A172 (cell line): ENCODE measurements around the gene CAPZA1. TPM values are rescaled to one million over a fixed set of nuclear protein-coding genes. Genes with fewer than 3 reads are reported as not detected.

Experiments
- DNase-seq: peaks from one replicate; pipeline ENCODE4 v3.0.0-alpha.2; 2015; ENCODE audit warnings: low spot score
- total RNA-seq: library from RNA; depleted of rRNA; stranded (reverse); fragments of >200 nt; shearing (Covaris generic); gene quantifications from 2 replicates; pipeline ENCODE4 v1.2.3, GENCODE V29; 2014

Gene CAPZA1
- total RNA-seq, 1 experiment from 2014 or later = 249 TPM

- DNase-seq = no peak
Measured at GRCh38 chr1:112701227-112702066, 81.8 kb downstream of the CAPZA1 start.

- DNase-seq = no peak
Measured at GRCh38 chr1:112702067-112702395, 82.4 kb downstream of the CAPZA1 start.

DNA sequence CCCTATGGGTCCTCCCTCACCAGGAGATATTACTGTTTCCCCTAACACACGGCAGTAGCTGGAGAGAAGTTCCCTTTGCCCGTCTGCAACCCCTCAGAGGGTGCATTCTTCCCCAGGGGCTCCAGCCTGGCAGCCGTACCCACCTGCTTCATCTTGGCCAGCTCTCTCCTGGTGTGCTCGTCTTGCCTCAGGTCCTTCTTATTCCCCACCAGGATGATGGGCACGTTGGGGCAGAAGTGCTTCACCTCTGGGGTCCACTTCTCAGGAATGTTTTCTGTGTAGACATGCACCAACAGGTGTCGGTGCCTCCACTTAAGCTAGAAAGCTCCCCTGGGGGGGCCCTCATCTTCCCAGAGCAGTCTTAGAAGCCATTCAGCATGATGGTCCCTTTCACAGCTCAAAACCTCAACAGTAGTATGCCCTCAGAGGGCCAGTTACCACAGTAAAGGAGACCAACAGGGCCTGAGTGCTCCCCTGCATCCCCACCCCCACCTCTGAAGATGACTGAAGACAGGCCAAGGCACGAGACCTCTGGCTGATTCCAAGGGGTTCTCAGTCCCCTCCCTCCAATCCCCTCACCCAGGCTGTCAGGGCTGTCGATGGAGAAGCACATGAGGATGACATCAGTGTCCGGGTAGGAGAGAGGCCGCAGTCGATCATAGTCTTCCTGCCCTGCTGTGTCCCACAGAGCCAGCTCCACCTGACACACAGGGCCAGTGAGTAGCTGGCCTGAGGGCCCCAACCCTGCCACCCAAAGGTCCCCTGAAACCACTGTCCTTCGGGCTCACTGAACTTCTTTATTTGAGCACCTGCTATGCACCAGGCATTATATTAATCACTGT is 83.0 kb downstream of the CAPZA1 start:
- DNase-seq = no peak

DNA sequence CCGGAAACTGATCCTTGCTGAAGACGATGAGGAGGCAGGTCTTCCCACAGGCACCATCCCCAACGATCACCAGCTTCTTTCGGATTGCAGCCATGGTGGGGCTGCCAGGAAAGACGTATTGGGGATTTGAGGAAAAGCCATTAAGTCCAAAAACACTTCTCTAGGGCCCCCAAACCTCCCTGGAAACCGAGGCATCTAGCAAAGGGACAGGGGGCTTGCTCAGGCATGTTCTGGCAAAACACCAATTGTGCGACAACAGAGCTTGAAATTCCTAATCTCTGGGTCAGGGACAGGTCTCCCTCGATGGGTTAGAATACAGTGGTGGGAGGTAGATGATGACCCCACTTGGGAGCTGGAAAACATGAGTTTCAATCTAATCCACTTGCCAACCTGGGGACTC is 84.1 kb downstream of the CAPZA1 start:
- DNase-seq = no peak

GRCh38 chr1:112704391-112704933 is 84.8 kb downstream of the CAPZA1 start:
- DNase-seq = no peak

DNA sequence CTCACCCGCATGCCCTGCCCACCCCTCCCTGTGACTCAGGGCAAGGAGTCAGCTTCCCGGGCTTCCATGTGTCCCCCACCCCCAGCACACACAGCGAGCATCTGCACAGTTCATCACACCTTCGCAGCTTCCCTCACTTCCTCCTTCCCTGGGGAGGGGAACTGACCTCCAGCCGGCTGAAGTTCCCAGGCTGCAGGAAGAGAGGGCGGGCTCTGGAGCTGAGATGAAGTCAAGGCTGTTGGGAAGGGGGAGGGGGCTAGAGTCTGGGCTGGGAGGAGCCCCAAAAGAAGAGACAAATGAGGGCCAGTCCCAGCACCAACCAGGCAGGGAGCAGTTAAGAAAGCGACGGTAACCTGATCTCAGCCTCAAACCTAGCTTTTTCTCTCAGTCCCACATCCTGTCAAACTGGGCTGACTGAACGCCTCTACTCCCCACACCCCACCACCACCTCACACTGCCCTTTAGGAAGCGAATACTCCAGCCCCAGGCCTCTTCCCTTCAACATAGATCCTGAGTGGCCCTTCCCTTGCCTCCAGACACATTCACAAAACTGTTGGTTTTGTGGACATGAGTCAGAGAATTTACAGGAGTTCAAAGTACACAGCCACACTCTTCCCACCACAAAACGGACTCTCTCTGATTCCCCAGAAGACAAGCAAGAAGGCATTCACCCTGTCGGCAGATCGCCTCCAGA is 85.4 kb downstream of the CAPZA1 start:
- peak; percentile 98 for DNase-seq

- peak; percentile 36 for DNase-seq
Measured at GRCh38 chr1:112706505-112707220, 87.0 kb downstream of the CAPZA1 start, which contains the start of gene RHOC. RHOC (minus strand) TSS chr1:112707127; CDS start chr1:112703799, 3,328 bp downstream.

- peak; percentile 82 for DNase-seq
Measured at GRCh38 chr1:112707221-112708001, 87.8 kb downstream of the CAPZA1 start.

GRCh38 chr1:112708002-112708448 is 88.4 kb downstream of the CAPZA1 start:
- no peak for DNase-seq

DNA sequence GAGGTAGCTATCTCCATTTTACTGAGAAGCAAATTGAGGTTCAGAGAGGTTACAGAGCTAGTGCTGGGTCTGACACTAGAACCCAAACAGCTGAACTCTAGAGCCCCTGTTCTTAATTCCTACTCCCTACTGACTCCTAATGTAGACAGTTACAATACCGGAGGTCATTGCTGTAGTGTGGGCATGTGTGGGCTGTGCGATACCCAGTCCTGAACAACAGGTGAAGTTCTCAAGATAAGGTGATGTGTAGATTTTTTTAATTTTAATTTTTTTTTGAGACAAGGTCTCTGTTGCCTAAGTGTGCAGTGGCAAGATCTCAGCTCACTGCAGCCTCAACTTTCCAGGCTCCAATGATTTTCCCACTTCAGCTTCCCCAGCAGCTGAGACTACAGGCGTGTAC is 88.9 kb downstream of the CAPZA1 start:
- DNase-seq = no peak

- no peak for DNase-seq
Measured at GRCh38 chr1:112710159-112710558, 90.5 kb downstream of the CAPZA1 start.

DNA sequence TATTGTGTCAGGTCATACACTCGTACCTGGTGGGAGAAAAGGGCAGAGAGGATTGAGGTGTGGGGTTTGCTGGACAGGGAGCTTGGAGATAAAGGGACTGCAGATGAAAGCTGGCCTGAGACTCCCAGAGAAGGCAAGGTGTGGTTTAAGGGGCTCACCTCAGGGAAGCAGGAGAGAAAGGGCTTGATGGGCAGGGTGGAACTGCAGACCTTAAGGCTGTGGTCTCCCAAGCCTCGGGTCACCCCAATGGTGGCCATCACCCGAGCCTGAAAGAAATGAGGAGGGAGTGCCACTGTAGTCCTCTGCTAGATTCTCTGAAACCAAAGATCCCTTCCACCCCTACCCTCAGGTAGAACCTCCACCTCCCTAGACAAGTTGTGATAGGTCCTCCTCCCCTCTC is 91.0 kb downstream of the CAPZA1 start:
- DNase-seq = no peak

DNA sequence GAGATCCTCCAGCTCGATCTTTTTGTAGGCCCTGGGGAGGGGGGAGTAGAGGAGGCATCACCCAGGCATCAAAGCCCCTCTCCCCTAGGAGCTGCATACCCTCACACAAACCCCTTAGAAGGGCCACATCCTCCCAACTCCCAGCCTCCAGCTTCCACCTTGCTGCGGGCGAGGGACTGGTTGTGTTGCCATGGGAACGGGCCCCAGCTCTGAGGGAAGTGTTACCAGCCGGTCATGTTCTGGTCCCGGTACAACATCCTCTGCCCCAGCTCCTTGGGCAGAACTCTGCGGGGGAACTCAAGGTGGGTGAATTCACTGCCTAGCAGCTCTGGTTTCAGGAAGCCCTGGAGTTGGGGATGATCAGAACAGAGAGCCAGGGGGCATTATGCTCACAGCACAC is 91.4 kb downstream of the CAPZA1 start:
- no peak for DNase-seq

GRCh38 chr1:112711670-112712069 is 92.0 kb downstream of the CAPZA1 start:
- DNase-seq = no peak

GRCh38 chr1:112712191-112712590 is 92.6 kb downstream of the CAPZA1 start:
- DNase-seq = no peak

- DNase-seq = no peak
Measured at GRCh38 chr1:112712701-112713128, 93.1 kb downstream of the CAPZA1 start.

DNA sequence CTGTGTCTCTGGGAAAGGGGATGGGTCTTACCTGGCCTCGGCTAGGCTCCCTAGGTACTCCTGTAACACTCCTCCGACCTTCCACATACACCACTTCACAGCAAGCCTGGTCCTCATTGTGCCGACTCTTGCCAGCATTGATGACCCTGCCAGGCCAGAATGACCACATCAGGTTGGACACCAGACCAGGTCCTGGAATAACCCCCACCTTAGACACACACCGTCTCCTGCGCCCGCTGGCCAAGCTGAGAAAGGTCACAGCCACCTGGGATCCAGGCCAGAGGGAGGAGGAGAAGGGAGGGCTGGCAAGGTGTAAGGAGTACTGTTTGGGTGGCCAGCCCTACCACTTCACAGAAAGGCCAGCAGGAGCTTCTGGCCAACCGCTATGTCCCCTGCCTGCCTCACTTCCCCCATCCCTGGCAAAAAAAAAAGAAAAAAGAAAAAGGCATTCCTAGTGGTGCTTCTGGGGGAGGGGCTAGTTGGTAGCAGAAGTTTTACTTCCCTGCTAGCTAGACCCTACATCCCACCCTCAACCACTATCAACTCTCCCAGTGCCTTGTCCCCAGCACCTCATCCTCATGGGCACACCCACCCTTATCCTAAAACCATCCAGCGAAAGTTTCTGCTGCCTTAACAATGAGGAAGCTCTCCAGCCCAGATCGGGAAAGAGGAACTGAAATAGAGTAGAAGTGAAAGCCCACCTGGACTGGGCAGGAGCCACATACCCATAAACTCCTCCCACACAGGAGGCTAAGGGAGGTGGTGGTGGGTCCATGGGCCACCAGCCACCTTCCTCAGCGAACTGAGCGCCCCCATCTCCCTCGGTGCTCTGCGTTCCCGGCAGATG is 94.1 kb downstream of the CAPZA1 start:
- no peak for DNase-seq

DNA sequence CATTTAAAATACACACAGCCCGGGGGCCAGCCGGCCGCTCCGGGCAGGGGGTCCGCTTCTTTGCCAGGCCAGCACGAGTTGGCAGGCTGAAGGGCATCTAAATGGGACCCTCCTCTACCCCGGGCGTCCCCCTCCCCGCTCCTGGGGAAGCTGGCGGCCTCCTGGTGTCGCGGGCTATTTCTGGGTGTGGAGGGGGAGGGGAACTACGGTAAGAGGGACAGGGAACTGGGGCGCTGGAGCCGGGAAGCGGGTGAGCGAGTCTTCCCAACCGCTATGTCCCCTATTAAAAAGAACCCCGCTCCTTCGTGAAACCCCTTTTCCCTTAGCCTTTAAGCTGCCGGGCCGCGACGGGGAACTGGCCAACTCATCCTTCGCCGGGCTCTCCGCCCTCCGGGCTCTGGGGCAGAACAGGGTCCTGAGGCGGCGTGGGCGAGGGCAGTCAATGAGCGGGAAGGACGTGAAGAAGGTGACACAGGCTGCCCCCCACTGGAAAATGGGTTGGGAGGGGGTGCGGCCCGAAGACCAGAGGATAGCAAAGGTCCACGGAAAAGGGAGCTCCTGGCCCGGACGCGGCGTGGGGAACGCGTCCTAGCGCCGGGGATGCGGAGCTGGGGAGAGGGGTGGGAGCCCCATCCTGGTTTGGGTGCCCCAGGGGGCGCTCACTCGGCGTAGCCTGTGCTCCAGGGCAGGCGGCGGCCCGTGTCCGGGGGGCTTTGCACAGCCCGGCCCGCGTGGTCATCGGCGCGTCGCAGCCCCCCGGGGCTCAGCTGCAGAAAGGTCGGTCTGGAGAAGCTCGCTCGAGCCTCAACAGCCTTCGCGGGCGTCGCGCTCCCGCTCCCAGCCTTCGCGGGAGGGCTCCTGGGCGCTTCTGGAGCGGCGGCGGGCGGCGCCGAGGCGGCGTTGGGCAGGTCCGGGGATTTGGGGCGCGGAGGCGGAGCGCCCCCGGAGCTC is 95.0 kb downstream of the CAPZA1 start:
- no peak for DNase-seq
